Adrenal gland (tissue), 12 donors: ENCODE data around the gene BUD31. TPM values are rescaled to one million over a fixed set of nuclear protein-coding genes. Genes with fewer than 3 reads are reported as not detected.
A peak's percentile ranks its signal among the peaks of the same experiment; 100 is the strongest.

ENCODE experiments used
- DNase-seq, 7 donors: peaks; one replicate each; pipeline ENCODE4 v3.0.0-alpha.2; 2019 to 2020
- H3K27ac ChIP-seq, 5 donors: fragments of 200-600 bp; sonication (generic) in 4 of 5; 1 replicate in 3 of 5; 2 replicates in 2 of 5; pipeline versions ENCODE4 v1.5.1 to v1.8.0; 2016 to 2020; ENCODE audit warnings: mild to moderate bottlenecking in 1 of 5
- H3K27me3 ChIP-seq: fragments of 200-600 bp; 2 replicates; pipeline ENCODE4 v1.8.0; 2021
- H3K36me3 ChIP-seq, 2 donors: fragments of 200-600 bp; replicated peaks in 1 of 2; 1 replicate in 1 of 2; 2 replicates in 1 of 2; pipeline versions ENCODE4 v1.5.1 to v1.8.0; 2018 to 2022
- H3K4me1 ChIP-seq, 2 donors: fragments of 200-600 bp; replicated peaks in 1 of 2; 1 replicate in 1 of 2; 2 replicates in 1 of 2; pipeline versions ENCODE4 v1.5.1 to v1.8.0; 2018 to 2021
- H3K4me3 ChIP-seq, 4 donors: fragments of 200-600 bp; sonication (generic) in 3 of 4; one replicate each; pipeline ENCODE4 v1.5.1; 2016 to 2018
- H3K9me3 ChIP-seq, 3 donors: fragments of 200-600 bp; sonication (generic) in 1 of 3; replicated peaks in 1 of 3; 1 replicate in 2 of 3; 2 replicates in 1 of 3; pipeline versions ENCODE4 v1.5.1 to v1.8.0; 2016 to 2021
- POLR2A ChIP-seq, 2 donors: fragments of 450-650 bp; IDR thresholded peaks; one replicate each; pipeline ENCODE4 v1.6.1; 2017; ENCODE audit warnings: antibody characterized with exemption in 2 of 2, mild to moderate bottlenecking in 2 of 2, moderate library complexity in 1 of 2
- WGBS, 4 donors: extraction: QIAGEN DNeasy Blood & Tissue Kit in 2 of 4; methylation state at CpG; one replicate each; pipeline versions ENCODE4 v1.1.5 to v1.1.7; 2013 to 2017; 5-methylcytosine and 5-hydroxymethylcytosine counted together
- intact Hi-C, 2 donors: fragments of 100-400 bp; cut with DNase I; formaldehyde crosslinking; loops; one replicate each; pipeline versions ENCODE4 v1.14.1 to v1.15.0; 2022 to 2023
- polyA plus RNA-seq, 3 donors: library from polyadenylated mRNA; stranded (reverse); fragments of 200-250 nt in 2 of 3; fragments of 350-450 nt in 1 of 3; fragmentation: Illumina TruSeq in 1 of 3; extraction: RNeasy Lipid Tissue Mini Kit (QIAGEN cat#74804) in 1 of 3; gene quantifications; one replicate each; pipeline ENCODE4 v1.2.3, GENCODE V29; 2013 to 2014
- total RNA-seq, 9 donors: library from RNA; depleted of rRNA in 4 of 9; stranded (reverse); fragments of >200 nt in 4 of 9; fragments of 120-200 nt in 1 of 9; fragmentation: NEBNext Ultra II Directional in 1 of 9; extraction: Animal tissue kit (Norgen Biotek cat#: 25700) in 1 of 9; gene quantifications; one replicate each; pipeline versions ENCODE4 v1.1.0 to v1.2.4, GENCODE V29; 2013 to 2023
- TF ChIP-seq, protein P1 (sequence below), 6 experiments: fragments of 450-650 bp in 4 of 6; fragments of 200-600 bp in 2 of 6; sonication (generic) in 1 of 6; IDR thresholded peaks; 1 replicate in 5 of 6; 2 replicates in 1 of 6; pipeline versions ENCODE4 v1.5.1 to v1.8.0; 2016 to 2021; ENCODE audit warnings: antibody characterized with exemption in 6 of 6, mild to moderate bottlenecking in 2 of 6, moderate library complexity in 1 of 6
- donor health status: healthy with polysubstance abuse.
- donor health status: Bipolar disorder and iron deficiency.
- donor health status: DM: yes; HTN: yes; CAD: no.
- donor health status: DM: no; HTN: no; CAD: no.
- donor health status: DM: no; HTN: no; CAD: no.
- donor health status: DM: yes; HTN: yes; CAD: no.

Gene BUD31
- total and polyA plus RNA-seq, 12 donors = 59.0 to 287 (median 86.7) TPM

DNA sequence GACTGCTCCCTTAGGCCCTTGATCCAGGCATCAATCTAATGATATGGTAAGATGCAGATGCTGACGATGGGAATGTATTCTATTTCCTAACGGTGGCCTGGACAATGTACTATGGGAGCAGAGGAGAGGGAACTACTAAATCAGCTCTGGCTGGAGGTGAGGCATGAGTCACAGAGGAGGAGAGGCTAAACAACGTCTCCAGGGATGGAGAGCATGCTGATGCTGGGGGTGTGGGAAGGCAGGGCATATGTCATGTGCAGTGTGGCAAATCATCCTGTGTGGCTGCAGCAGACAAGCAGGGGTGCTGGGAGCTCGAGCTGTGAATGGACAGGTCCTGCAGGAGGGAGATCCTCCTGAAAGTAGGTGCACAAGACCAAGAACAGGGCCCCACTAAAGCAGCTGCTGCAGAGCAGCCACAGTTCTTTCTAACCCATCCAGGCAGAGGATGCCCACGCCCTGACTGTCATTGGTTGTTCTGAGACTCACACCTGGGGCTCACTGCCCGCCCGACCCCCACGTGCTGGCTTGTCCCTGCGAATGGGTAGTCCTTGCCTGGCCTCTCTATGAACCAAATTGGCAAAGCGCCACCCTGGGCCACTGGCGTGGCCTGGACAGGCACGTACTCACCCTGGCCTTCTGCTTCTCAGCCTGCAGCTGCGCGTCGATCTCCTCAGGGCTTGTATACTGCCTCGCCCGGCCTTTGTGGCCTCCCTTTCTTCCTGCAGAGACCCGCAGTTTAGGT is 4.4 kb upstream of the BUD31 start:
- no peak for TF ChIP-seq POLR2A (IDR thresholded peaks at IDR 0.05)
- TF ChIP-seq, protein P1, sequence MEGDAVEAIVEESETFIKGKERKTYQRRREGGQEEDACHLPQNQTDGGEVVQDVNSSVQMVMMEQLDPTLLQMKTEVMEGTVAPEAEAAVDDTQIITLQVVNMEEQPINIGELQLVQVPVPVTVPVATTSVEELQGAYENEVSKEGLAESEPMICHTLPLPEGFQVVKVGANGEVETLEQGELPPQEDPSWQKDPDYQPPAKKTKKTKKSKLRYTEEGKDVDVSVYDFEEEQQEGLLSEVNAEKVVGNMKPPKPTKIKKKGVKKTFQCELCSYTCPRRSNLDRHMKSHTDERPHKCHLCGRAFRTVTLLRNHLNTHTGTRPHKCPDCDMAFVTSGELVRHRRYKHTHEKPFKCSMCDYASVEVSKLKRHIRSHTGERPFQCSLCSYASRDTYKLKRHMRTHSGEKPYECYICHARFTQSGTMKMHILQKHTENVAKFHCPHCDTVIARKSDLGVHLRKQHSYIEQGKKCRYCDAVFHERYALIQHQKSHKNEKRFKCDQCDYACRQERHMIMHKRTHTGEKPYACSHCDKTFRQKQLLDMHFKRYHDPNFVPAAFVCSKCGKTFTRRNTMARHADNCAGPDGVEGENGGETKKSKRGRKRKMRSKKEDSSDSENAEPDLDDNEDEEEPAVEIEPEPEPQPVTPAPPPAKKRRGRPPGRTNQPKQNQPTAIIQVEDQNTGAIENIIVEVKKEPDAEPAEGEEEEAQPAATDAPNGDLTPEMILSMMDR (IDR thresholded peaks at IDR 0.05) = no peak
- intact Hi-C loops = no loop called here
- peaks cover 0 to 50% of the 10 kb centered on the region in 2 donors for H3K36me3 ChIP-seq
- H3K4me1 ChIP-seq = peaks cover 10 to 32% of the 10 kb centered on the region in 2 donors
- peak in 6 of 7 donors; percentile 43 to 66 (median 56) for DNase-seq
- H3K9me3 ChIP-seq = no peaks in the 10 kb centered on the region
- H3K27me3 ChIP-seq = no peaks in the 10 kb centered on the region
- WGBS, 4 donors = 68 to 74% (median 70%) methylated on average over 11 to 18 of the region's 18 CpGs
- no peak overlapping the region for H3K4me3 ChIP-seq
- H3K27ac ChIP-seq = peak overlapping the region in 2 of 5 donors; percentile 19 to 26

- Histone ChIP-seq H3K4me1 (peaks cover 14 to 38% of the 10 kb centered on the region in 2 donors), H3K4me3 (no peak overlapping the region), H3K9me3 (no peaks in the 10 kb centered on the region), H3K27me3 (no peaks in the 10 kb centered on the region), H3K36me3 (peaks cover 0 to 45% of the 10 kb centered on the region in 2 donors), H3K27ac (no peak overlapping the region)
- 90 to 97% (median 93%) methylated on average over 8 to 10 of the region's 10 CpGs for WGBS, 4 donors
- TF ChIP-seq, protein P1 (IDR thresholded peaks at IDR 0.05) = no peak
- TF ChIP-seq POLR2A (IDR thresholded peaks at IDR 0.05) = no peak
- intact Hi-C loops = no loop called here
- no peak for DNase-seq
Measured at GRCh38 chr7:99404977-99405320, 3.8 kb upstream of the BUD31 start.

GRCh38 chr7:99406557-99406956 is 2.2 kb upstream of the BUD31 start:
- DNase-seq = no peak
- TF ChIP-seq POLR2A (IDR thresholded peaks at IDR 0.05) = no peak
- TF ChIP-seq, protein P1 (IDR thresholded peaks at IDR 0.05) = no peak
- Histone ChIP-seq H3K9me3 (no peaks in the 10 kb centered on the region), H3K27me3 (no peaks in the 10 kb centered on the region), H3K4me3 (no peak overlapping the region), H3K36me3 (peaks cover 0 to 43% of the 10 kb centered on the region in 2 donors), H3K27ac (no peak overlapping the region), H3K4me1 (peaks cover 16 to 46% of the 10 kb centered on the region in 2 donors)
- intact Hi-C loops = no loop called here
- 59 to 69% (median 64%) methylated on average over 1 of the region's 1 CpG; no CpG with 5 or more reads in 1 of the 4 donors for WGBS, 4 donors

DNA sequence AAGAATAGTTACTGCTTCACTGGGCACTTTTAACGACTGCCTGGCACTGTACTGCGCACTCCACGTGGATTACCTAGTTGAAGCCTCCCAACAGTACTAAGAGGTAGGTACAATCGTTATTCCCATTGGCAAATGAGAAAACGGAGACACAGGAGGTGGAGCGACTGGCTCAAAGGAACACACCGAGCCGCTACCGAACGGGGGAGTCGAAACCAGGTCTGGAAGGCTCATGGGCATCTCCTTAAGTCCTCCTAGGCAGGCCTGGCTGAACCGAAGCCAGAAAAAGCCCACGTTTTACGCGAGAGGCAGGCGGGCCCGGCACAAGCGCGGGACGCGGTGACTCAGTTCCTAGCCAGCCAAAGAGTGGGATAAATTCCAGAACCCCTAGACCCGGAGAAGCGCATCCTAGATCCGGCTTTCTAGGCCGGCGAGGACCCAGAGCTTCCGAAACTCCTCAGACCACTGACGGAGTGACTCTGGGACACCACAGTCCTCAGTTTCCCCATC is 844 bp upstream of the BUD31 start:
- peak; percentile 60 to 83 (median 81) for DNase-seq
- TF ChIP-seq POLR2A (IDR thresholded peaks at IDR 0.05) = no peak
- TF ChIP-seq, protein P1 (IDR thresholded peaks at IDR 0.05) = no peak
- 0 to 2% (median 0%) methylated on average over 8 to 28 of the region's 28 CpGs for WGBS, 4 donors
- Histone ChIP-seq H3K4me1 (peaks cover 16 to 46% of the 10 kb centered on the region in 2 donors), H3K4me3 (peak overlapping the region; percentile 75 to 99 (median 91)), H3K9me3 (no peaks in the 10 kb centered on the region), H3K27ac (peak overlapping the region; percentile 91 to 99 (median 92)), H3K36me3 (peaks cover 0 to 41% of the 10 kb centered on the region in 2 donors), H3K27me3 (no peaks in the 10 kb centered on the region)
- intact Hi-C loops = no loop called here
